Naive thymus-derived CD8-positive, alpha-beta T cell (primary cell): ENCODE data around the gene DHRS4L2. TPM values are rescaled to one million over a fixed set of nuclear protein-coding genes. Genes with fewer than 3 reads are reported as not detected.
"Not testable (repeated sequence)": the region's sequence is repeated elsewhere in the genome, so short reads cannot be mapped to it uniquely, and the experiment has no call there.

Source experiments
- ATAC-seq, 2 donors: fragments of 150-1000 bp; cut with Tn5 transposase in 1 of 2; sonication (Bioruptor Pico), chemical (Tn5 transposase) in 1 of 2; 1 replicate in 1 of 2; 2 replicates in 1 of 2; pipeline ENCODE4 v1.10.0; 2021; ENCODE audit warnings: mild to moderate bottlenecking in 2 of 2, moderate library complexity in 2 of 2
- POLR2A ChIA-PET: fragments of 350-600 bp; sonication (Branson Sonifier 250); formaldehyde crosslinking; loops from one replicate; lab custom pipeline; 2021; ENCODE audit warnings: antibody characterized with exemption; lab: Charles Lee
- DNase-seq, 10 donors: peaks; one replicate each; pipeline versions ENCODE4 v3.0.0 to v3.0.0-alpha.2; 2020 to 2022
- H3K27ac Mint-ChIP-seq, 10 donors: one replicate each; pipeline ENCODE4 v1.8.0; 2020 to 2022; ENCODE audit warnings: mild to moderate bottlenecking in 10 of 10, mixed read lengths in 10 of 10, moderate library complexity in 4 of 10, inconsistent platforms in 1 of 10
- H3K27me3 Mint-ChIP-seq, 5 donors: one replicate each; pipeline ENCODE4 v1.8.0; 2021 to 2022; ENCODE audit warnings: mixed read lengths in 5 of 5
- H3K36me3 Mint-ChIP-seq, 3 donors: one replicate each; pipeline ENCODE4 v1.8.0; 2020 to 2022; ENCODE audit warnings: mixed read lengths in 3 of 3, mild to moderate bottlenecking in 2 of 3, inconsistent platforms in 1 of 3
- H3K4me1 Mint-ChIP-seq, 4 donors: one replicate each; pipeline ENCODE4 v1.8.0; 2021 to 2022; ENCODE audit warnings: mixed read lengths in 4 of 4
- H3K4me3 Mint-ChIP-seq, 10 donors: one replicate each; pipeline ENCODE4 v1.8.0; 2020 to 2022; ENCODE audit warnings: mild to moderate bottlenecking in 10 of 10, mixed read lengths in 10 of 10, moderate library complexity in 6 of 10, inconsistent platforms in 1 of 10
- H3K9me3 Mint-ChIP-seq, 9 donors: one replicate each; pipeline ENCODE4 v1.8.0; 2020 to 2022; ENCODE audit warnings: mixed read lengths in 9 of 9, mild to moderate bottlenecking in 3 of 9, inconsistent platforms in 1 of 9, moderate library complexity in 1 of 9
- polyA plus RNA-seq, 3 donors: library from polyadenylated mRNA; unstranded; fragments of 300-500 nt; fragmentation: Illumina TruSeq; gene quantifications; one replicate each; pipeline ENCODE4 v1.2.3, GENCODE V29; 2021
- total RNA-seq, 8 experiments: library from RNA in 2 of 8; stranded (reverse) in 2 of 8; gene quantifications; one replicate each; pipeline ENCODE4 v1.2.3 and lab custom pipeline; 2021 to 2026

Gene DHRS4L2
- total and polyA plus RNA-seq, 5 experiments from 2014 or later: 10.9 to 24.0 (median 17.3) TPM

GRCh38 chr14:24035769-24036168 is 47.0 kb downstream of the DHRS4L2 start:
- peaks cover 4 to 15% (median 11%) of the 10 kb centered on the region in 4 donors for H3K4me1 Mint-ChIP-seq
- H3K36me3 Mint-ChIP-seq, H3K27me3 Mint-ChIP-seq, POLR2A ChIA-PET, DNase-seq: not testable (repeated sequence)
- peak overlapping the region; percentile 77 to 98 (median 92) for H3K4me3 Mint-ChIP-seq
- H3K9me3 Mint-ChIP-seq: peaks cover 0 to 24% (median 9%) of the 10 kb centered on the region in 9 donors
- peak overlapping the region in 7 of 10 donors; percentile 18 to 88 (median 68) for H3K27ac Mint-ChIP-seq
- peak in 1 of 2 donors; percentile 21 for ATAC-seq

- ATAC-seq: peak; percentile 86 to 87
- peak overlapping the region; percentile 91 to 99 (median 95) for H3K4me3 Mint-ChIP-seq
- peaks cover 0 to 22% (median 4%) of the 10 kb centered on the region in 9 donors for H3K9me3 Mint-ChIP-seq
- peaks cover 0 to 3% (median 0%) of the 10 kb centered on the region in 3 donors for H3K36me3 Mint-ChIP-seq
- peak overlapping the region; percentile 43 to 95 (median 88) for H3K27ac Mint-ChIP-seq
- peaks cover 4 to 15% (median 11%) of the 10 kb centered on the region in 4 donors for H3K4me1 Mint-ChIP-seq
- no peaks in the 10 kb centered on the region for H3K27me3 Mint-ChIP-seq
- DNase-seq: peak; percentile 55 to 79 (median 67)
- POLR2A ChIA-PET: no interaction called here
Observed at GRCh38 chr14:24036169-24036962, 47.6 kb downstream of the DHRS4L2 start.

- DNase-seq, POLR2A ChIA-PET, H3K36me3 Mint-ChIP-seq, ATAC-seq, H3K27me3 Mint-ChIP-seq: not testable (repeated sequence)
- Mint-ChIP-seq H3K27ac (peak overlapping the region; percentile 43 to 95 (median 88)), H3K9me3 (peaks cover 0 to 15% (median under 1%) of the 10 kb centered on the region in 9 donors), H3K4me3 (peak overlapping the region; percentile 91 to 99 (median 95)), H3K4me1 (peaks cover 7 to 15% (median 11%) of the 10 kb centered on the region in 4 donors)
Observed at GRCh38 chr14:24036963-24037657, 48.4 kb downstream of the DHRS4L2 start.

- no peak for DNase-seq
- Mint-ChIP-seq H3K27ac (no peak overlapping the region), H3K9me3 (peaks cover 0 to 10% (median 0%) of the 10 kb centered on the region in 9 donors), H3K4me1 (peaks cover 7 to 17% (median 11%) of the 10 kb centered on the region in 4 donors), H3K4me3 (peak overlapping the region in 1 of 10 donors; percentile 15), H3K27me3 (no peaks in the 10 kb centered on the region), H3K36me3 (no peaks in the 10 kb centered on the region)
- ATAC-seq: no peak
- POLR2A ChIA-PET: no interaction called here
Observed at GRCh38 chr14:24037658-24038037, 48.9 kb downstream of the DHRS4L2 start.

GRCh38 chr14:24038686-24039085 is 50.0 kb downstream of the DHRS4L2 start:
- H3K4me3 Mint-ChIP-seq: no peak overlapping the region
- DNase-seq (no peak), ATAC-seq (no peak)
- POLR2A ChIA-PET: no interaction called here
- peaks cover 0 to 3% (median 0%) of the 10 kb centered on the region in 9 donors for H3K9me3 Mint-ChIP-seq
- H3K4me1 Mint-ChIP-seq: peaks cover 7 to 15% (median 9%) of the 10 kb centered on the region in 4 donors
- H3K27me3 Mint-ChIP-seq: no peaks in the 10 kb centered on the region
- no peaks in the 10 kb centered on the region for H3K36me3 Mint-ChIP-seq
- peak overlapping the region in 2 of 10 donors; percentile 10 to 82 for H3K27ac Mint-ChIP-seq

- H3K9me3 Mint-ChIP-seq: no peaks in the 10 kb centered on the region
- POLR2A ChIA-PET: no interaction called here
- no peaks in the 10 kb centered on the region for H3K36me3 Mint-ChIP-seq
- no peak overlapping the region for H3K27ac Mint-ChIP-seq
- H3K4me3 Mint-ChIP-seq: no peak overlapping the region
- ATAC-seq: no peak
- DNase-seq: no peak
- peaks cover 0 to 2% (median 0%) of the 10 kb centered on the region in 5 donors for H3K27me3 Mint-ChIP-seq
- H3K4me1 Mint-ChIP-seq: peaks cover 4 to 31% (median 18%) of the 10 kb centered on the region in 4 donors
Observed at GRCh38 chr14:24040692-24041091, 52.0 kb downstream of the DHRS4L2 start.

- Mint-ChIP-seq H3K4me3 (no peak overlapping the region), H3K9me3 (no peaks in the 10 kb centered on the region), H3K27me3 (peaks cover 0 to 3% (median 0%) of the 10 kb centered on the region in 5 donors), H3K27ac (no peak overlapping the region), H3K4me1 (peaks cover 3 to 30% (median 13%) of the 10 kb centered on the region in 4 donors), H3K36me3 (no peaks in the 10 kb centered on the region)
- POLR2A ChIA-PET: no interaction called here
- no peak for DNase-seq
- ATAC-seq: no peak
Observed at GRCh38 chr14:24042746-24043145, 54.0 kb downstream of the DHRS4L2 start.

- H3K27ac Mint-ChIP-seq, ATAC-seq: not testable (repeated sequence)
- peaks cover 11 to 15% (median 15%) of the 10 kb centered on the region in 5 donors for H3K27me3 Mint-ChIP-seq
Observed at GRCh38 chr14:24049002-24049401, 60.3 kb downstream of the DHRS4L2 start.

GRCh38 chr14:24050753-24051152 is 62.0 kb downstream of the DHRS4L2 start:
- POLR2A ChIA-PET: interaction anchor here (1.5 to 2.8 kb wide), 2 partner anchors 30 to 64 kb away, joined by 8 to 10 read pairs; partner anchors contain the start of genes DCAF11 and NRL
- not testable (repeated sequence) for H3K9me3 Mint-ChIP-seq, H3K36me3 Mint-ChIP-seq, DNase-seq, ATAC-seq
- H3K27me3 Mint-ChIP-seq: peaks cover 12 to 31% (median 15%) of the 10 kb centered on the region in 5 donors
- H3K27ac Mint-ChIP-seq: peak overlapping the region in 4 of 10 donors; percentile 31 to 82 (median 48)
- H3K4me3 Mint-ChIP-seq: peak overlapping the region; percentile 73 to 90 (median 84)
- H3K4me1 Mint-ChIP-seq: peaks cover 9 to 34% (median 25%) of the 10 kb centered on the region in 4 donors

More at GRCh38 chr14:24049002-24049401, 60.3 kb downstream of the DHRS4L2 start:
- H3K9me3 Mint-ChIP-seq, DNase-seq, H3K4me3 Mint-ChIP-seq, POLR2A ChIA-PET, H3K36me3 Mint-ChIP-seq: not testable (repeated sequence)
- peaks cover 9 to 43% (median 37%) of the 10 kb centered on the region in 4 donors for H3K4me1 Mint-ChIP-seq

GRCh38 chr14:24051176-24051788 is 62.6 kb downstream of the DHRS4L2 start:
- Mint-ChIP-seq H3K27me3 (peaks cover 12 to 31% (median 15%) of the 10 kb centered on the region in 5 donors), H3K4me1 (peaks cover 9 to 33% (median 21%) of the 10 kb centered on the region in 4 donors), H3K4me3 (peak overlapping the region; percentile 73 to 90 (median 84)), H3K9me3 (no peaks in the 10 kb centered on the region), H3K36me3 (no peaks in the 10 kb centered on the region), H3K27ac (peak overlapping the region in 8 of 10 donors; percentile 7 to 89 (median 48))
- ATAC-seq (peak in 1 of 2 donors; percentile 13), DNase-seq (peak in 3 of 10 donors; percentile 3 to 17 (median 7))
- POLR2A ChIA-PET: interaction anchor here (0.6 to 2.8 kb wide), 6 partner anchors 30 to 1040 kb away, joined by 3 to 10 read pairs (median 6); partner anchors contain the start of genes DCAF11, IPO4, NRL and PCK2

GRCh38 chr14:24051789-24052655 is 63.3 kb downstream of the DHRS4L2 start, which contains the start of gene CARMIL3:
Gene CARMIL3 (plus strand): TSS chr14:24052009. CDS start chr14:24052154, 145 bp downstream.
- peak; percentile 79 to 89 for ATAC-seq
- H3K4me3 Mint-ChIP-seq: peak within 1 kb of the TSS; percentile 73 to 90 (median 85)
- peaks cover 9 to 33% (median 18%) of the 10 kb centered on the region in 4 donors for H3K4me1 Mint-ChIP-seq
- DNase-seq: peak in 9 of 10 donors; percentile 27 to 66 (median 55)
- H3K36me3 Mint-ChIP-seq: no peaks in the 10 kb centered on the region
- peaks cover 11 to 31% (median 15%) of the 10 kb centered on the region in 5 donors for H3K27me3 Mint-ChIP-seq
- H3K27ac Mint-ChIP-seq: peak within 1 kb of the TSS in 9 of 10 donors; percentile 7 to 89 (median 56)
- POLR2A ChIA-PET: interaction anchor here (0.6 to 2.8 kb wide), 7 partner anchors 29 to 1041 kb away, joined by 3 to 10 read pairs (median 8); partner anchors contain the start of genes DCAF11, IPO4, NRL and PCK2
- no peaks in the 10 kb centered on the region for H3K9me3 Mint-ChIP-seq
